ENCODE results near the gene SEPTIN7. TPM values are rescaled to one million over a fixed set of nuclear protein-coding genes. Genes with fewer than 3 reads are reported as not detected.
A peak's percentile ranks its signal among the peaks of the same experiment; 100 is the strongest.
"Not testable (repeated sequence)": the region's sequence is repeated elsewhere in the genome, so short reads cannot be mapped to it uniquely, and the experiment has no call there.

The SEPTIN7 gene
- total RNA-seq (2014; rRNA removed; shearing (Covaris generic)) = 189 and 233 TPM in 2 replicates
- polyA plus RNA-seq (2014; cell fraction: nucleus; rRNA removed) = 125 and 130 TPM in 2 replicates

DNA sequence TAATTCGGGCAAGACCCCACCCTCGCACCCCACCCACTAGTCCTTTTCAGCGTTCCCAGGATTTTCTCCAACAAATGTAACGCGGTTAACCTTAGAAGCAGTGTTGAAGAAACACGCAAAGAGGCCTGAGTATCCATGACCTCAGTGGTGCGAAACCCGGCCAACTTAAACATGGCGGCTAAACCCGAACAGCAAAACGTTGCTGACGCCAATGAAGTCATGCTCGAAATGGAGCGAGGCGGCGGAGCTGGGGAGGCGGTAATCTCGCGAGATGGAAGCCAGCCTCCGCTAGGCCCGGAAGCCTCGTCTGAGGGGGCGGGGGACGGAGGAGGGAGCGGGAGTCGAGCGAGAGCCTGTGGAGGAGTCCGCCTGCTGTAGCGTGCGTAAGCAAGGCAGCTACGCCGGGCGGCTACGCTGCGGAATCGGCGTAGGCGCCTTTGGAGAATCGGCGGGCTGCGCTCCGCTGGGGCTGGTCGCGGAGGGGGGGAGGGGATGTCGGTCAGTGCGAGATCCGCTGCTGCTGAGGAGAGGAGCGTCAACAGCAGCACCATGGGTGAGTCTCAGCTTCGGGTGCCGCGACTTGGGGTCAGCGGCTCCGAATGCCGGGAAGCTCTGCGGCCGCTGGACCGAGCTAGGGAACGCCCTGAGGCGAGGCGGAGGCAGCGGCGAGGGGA is at the start of gene SEPTIN7:
TSS of gene SEPTIN7 (plus strand) at position 340 of the 674 bp plus-strand sequence. CDS start at position 493, 153 bp downstream.
- DNase-seq (ENCODE audit: extremely low read depth, low read depth) = peak; percentile 99

DNA sequence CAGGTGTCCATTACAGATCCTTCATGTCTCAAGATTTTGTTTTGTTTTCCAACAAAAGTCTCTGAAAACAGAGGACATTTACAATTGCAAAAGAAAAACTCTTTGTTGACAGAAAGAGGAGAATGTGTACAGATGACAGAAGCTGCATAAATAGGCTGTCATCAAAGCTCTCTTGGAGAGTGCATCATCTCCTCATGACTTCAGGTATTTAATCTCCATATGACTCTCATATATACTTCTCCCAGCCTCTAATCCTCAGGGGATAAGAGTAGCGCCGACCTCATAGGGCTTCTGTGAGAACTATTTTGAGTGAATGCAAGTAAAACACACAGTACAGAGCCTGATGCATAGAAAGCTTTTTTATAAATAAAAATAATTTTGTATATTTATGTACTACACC is 48.1 kb upstream of the SEPTIN7 start:
- DNase-seq (ENCODE audit: extremely low read depth, low read depth) = no peak

DNA sequence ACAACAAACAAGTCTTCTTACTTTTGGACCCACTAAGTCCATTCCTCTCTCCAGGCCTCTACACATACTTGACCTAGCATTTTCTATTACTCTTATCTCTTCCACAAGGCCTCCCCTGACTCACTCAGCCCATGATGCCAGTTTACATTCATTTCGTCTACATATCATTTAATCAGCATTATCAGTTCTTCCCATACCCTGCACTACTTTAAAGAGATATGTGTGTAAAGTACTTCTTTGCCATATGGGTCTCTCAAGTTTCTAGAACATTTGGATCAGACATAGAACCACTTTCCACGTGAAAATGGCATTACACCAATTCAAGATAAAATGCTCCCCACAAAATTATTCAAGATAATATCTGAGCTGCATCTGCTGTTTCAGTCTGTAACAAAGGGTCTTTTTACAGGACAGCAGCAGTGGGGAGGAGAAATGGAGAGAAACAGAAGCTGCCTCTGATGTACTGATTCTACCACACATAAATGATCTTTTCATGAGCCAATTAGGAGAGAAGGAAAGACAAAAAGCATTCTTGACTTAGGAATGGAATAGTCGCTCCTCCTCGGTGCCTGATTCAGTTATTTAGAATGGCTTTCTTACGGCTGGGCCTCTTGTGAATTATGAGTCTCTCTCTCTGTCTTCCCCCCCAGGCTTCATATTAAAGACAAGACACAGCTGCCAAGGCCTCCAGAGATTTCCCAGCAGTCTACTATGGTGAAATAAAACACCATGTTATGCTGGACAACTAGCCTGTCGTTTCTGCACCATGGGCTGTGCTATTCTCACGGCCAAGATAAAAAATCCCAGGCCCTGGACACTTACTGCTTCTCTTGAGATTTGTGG is 46.9 kb upstream of the SEPTIN7 start:
- no peak for DNase-seq (ENCODE audit: extremely low read depth, low read depth)

DNA sequence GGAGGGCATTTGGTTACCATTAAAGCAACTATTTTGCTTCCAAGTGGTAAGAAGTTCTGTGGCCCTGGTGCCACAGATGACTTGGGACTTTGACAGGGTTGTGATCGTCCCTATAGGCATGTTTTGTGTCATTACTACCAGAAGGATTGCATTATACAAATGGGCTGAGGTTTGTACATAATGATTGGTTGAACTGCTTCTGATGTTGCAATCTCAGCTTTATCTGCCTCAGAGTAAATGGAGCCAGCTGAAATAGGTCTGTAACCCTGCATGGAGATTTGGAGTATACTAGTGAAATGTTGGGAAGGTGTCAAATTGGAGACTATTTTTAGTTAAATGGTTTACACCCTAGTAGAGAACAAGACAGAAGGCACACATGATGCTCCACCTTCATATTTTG is 46.1 kb upstream of the SEPTIN7 start:
- DNase-seq (ENCODE audit: extremely low read depth, low read depth) = no peak

DNA sequence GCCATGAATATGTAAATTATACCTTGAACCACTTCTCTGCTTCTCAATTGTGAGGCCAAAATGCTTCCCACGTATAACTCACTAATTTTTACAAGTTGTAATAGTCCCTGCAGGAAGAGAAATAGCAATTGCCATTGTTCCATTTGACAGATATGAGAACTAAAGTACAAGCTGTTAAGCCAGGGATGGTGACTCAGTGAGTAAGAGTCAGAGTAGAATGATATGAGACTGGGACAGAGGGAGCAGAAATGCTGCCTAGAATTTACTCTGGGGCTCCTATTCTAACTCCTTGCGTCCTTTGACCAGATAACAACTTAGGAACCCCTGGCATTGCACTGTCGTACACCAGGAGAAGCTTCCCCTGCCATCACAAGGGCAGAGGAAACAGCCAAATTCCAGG is 45.1 kb upstream of the SEPTIN7 start:
- no peak for DNase-seq (ENCODE audit: extremely low read depth, low read depth)

DNA sequence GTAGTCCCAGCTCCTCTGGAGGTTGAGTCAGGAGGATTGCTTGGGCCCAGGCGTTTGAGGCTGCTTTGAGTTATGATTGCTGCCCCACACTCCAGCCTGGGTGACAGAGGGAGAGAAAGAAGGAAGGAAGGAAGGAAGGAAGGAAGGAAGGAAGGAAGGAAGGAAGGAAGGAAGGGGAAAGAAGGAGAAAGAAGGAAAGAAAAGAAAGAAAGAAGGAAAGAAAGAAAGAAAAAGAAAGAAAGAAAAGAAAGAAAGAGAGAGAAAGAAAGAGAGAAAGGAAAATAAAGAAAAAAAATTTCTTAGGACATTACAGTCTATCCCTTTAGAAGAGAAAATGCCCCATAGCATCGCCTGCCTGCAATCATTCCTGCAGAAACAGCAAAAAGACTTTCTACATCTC is 44.4 kb upstream of the SEPTIN7 start:
- DNase-seq (ENCODE audit: extremely low read depth, low read depth) = not testable (repeated sequence)

GRCh38 chr7:35757574-35757973 is 43.3 kb upstream of the SEPTIN7 start:
- DNase-seq (ENCODE audit: extremely low read depth, low read depth) = no peak

DNA sequence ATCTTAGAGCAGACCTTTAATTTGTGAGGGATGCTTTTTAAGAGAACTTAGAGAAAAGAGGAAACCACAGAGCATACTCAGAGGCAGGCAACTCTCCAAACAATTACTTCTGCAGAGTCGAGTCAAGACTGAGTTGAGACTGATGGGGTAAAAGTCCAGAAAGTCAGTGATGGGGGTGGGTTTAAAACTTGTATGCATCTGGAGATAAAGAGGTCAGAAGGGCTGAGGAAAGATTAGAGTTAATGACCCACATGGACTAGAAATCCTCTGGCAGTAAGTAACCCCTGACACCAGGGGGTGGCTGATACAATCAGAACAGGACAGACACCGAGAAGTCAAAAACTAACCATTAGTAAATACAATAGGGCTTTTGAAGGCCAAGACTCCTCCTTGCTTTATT is 42.4 kb upstream of the SEPTIN7 start:
- no peak for DNase-seq (ENCODE audit: extremely low read depth, low read depth)

DNA sequence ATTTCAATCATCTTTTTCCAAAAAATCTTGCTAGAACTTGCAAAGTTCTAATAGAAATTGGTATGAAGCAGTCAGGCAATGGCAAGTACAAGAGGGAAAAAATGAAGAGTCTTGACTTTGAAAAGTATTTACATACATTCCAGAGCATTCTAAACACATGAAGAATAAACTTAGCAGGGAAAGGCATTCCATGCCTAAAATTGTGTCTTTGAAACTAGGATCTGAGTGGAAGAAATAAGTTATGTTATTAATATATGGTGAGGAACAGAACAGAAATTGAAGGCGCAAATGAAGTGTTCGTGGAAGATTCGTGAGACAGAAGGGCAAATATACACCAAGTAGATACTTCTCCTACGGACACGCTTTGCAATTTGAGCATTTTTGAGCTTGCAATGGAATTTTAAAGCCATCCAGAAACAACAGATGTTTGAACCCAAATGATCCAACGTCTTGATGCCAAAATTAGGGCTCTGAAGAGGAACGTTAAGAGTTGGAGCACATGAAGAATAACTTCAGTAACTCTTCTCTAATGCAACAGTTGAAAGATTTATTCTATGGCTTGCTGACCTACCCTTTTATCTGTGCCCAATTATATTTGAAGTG is 40.6 kb upstream of the SEPTIN7 start:
- DNase-seq (ENCODE audit: extremely low read depth, low read depth) = no peak

DNA sequence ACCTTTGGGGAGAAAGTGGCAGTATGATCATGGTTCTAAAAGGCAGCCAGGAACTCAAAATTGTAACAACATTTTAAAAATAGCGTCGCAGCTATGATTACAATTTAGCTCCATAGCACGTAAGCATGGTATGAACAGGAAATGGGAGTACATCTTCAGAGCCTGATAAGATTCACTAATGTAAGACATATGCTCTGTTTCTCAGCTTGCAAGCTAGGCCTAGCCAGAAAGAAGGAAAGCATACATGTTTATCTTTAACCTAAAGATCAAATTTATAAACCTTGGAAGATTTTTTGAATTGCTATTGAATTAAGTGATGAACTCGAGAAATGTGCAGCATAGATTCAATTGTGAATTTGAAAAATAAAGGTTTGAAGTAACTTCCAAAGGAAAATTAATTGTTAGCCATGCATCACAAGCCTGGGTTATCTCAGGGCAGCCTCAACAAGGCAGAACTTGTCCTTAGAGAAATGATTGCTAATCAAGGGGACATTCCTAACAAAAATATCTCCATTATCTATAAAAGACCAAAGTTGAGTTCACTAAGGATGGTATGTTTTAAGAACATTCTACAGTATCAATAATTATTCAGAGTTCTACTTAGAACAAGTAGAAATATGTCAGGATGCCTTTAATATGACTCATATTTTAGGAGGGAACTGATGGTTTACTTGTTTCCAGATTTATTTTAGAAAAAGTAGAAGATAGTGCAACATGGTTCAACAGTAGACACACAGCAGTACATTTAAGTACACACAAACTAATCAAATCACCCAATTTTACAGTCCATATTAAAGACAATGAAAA is 38.8 kb upstream of the SEPTIN7 start:
- no peak for DNase-seq (ENCODE audit: extremely low read depth, low read depth)

GRCh38 chr7:35762781-35763180 is 38.1 kb upstream of the SEPTIN7 start:
- DNase-seq (ENCODE audit: extremely low read depth, low read depth) = no peak

DNA sequence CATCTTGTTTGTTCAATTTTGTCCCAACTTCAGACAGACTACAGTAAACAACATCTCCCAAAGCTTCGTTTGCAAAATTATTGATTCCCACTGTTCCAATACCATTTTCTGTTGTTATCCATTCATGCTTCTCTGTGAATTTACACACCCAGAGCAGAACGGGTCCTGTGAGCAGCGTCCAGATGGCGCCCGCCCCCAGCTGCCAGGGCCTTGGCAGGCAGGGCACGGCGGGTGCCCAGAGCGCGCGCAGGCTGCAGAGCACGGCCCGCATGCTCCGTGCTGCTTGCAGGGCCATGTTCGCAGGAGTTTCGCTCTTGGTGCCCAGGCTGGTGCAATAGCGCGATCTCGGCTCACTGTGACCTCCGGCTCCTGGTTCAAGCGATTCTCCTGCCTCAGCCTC is 32.5 kb upstream of the SEPTIN7 start:
- DNase-seq (ENCODE audit: extremely low read depth, low read depth) = no peak

- no peak for DNase-seq (ENCODE audit: extremely low read depth, low read depth)
Measured at GRCh38 chr7:35771776-35772175, 29.1 kb upstream of the SEPTIN7 start.

DNA sequence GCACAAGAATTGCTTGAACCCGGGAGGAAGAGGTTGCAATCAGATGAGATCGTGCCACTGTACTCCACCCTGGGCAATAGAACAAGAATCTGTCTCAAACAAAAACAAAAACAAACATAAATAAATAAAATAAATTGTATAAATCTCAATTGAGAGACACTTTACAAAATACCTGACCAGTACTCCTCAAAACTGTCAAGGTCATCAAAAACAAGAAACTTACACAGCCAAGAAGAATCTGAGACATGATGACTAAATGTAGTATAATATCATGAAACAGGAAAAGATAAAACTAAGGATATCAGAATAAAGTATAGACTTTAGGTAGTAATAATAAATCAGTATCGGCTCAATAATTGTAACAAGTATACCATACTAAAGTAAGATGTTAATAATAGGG is 26.9 kb upstream of the SEPTIN7 start:
- DNase-seq (ENCODE audit: extremely low read depth, low read depth) = no peak

DNA sequence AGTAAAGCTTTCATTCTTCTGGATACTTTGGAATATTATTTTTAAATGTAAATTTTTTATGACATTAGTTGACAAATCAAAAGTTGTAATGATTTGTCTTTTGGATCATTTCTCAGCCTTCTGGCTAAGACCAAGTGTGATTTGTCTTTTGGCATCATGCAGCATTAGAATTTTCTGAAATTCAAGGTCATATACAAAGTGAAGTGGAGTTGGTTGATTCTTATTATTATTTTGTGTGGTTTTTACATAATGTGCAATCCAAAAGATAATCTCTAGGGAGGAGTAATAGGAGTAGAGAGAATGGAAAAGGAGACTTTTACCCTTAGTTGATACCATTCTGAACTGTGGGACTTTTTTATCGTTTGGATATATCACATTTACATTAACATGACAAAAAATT is 24.2 kb upstream of the SEPTIN7 start:
- no peak for DNase-seq (ENCODE audit: extremely low read depth, low read depth)

GRCh38 chr7:35777121-35777520 is 23.7 kb upstream of the SEPTIN7 start:
- no peak for DNase-seq (ENCODE audit: extremely low read depth, low read depth)

GRCh38 chr7:35780070-35780469 is 20.8 kb upstream of the SEPTIN7 start:
- no peak for DNase-seq (ENCODE audit: extremely low read depth, low read depth)

GRCh38 chr7:35781200-35781701 is 19.6 kb upstream of the SEPTIN7 start:
- no peak for DNase-seq (ENCODE audit: extremely low read depth, low read depth)

DNA sequence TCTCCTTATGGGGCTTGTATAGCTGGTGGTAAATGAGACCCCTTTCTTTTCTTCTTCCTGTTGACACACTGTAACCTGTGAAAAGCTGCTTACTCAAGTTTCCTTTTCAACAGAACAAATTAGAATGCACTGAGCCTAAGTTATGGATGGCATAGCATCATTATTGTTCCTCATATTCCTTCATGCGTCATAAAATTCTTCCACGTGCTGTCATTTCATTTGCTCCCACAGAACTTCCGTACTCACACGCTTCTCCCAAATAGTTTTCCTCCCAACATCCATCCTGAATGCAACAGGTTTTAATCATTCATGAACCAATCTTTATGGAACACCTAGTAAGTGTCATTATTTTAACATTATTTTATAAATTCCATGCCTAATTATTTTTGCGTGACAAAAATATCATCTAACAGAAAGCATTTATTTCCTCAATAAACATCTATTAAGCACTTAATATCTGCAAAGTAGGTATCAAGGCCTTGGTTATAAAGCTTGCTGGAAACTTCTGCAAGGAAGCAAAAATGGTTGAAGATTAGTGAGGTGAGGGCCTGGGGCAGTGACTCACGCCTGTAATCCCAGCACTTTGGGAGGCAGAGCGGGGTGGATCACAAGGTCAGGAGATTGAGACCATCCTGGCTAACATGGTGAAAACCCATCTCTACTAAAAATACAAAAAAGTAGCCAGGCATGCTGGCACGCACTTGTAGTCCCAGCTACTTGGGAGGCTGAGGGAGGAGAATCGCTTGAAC is 18.9 kb upstream of the SEPTIN7 start:
- DNase-seq (ENCODE audit: extremely low read depth, low read depth) = no peak

DNA sequence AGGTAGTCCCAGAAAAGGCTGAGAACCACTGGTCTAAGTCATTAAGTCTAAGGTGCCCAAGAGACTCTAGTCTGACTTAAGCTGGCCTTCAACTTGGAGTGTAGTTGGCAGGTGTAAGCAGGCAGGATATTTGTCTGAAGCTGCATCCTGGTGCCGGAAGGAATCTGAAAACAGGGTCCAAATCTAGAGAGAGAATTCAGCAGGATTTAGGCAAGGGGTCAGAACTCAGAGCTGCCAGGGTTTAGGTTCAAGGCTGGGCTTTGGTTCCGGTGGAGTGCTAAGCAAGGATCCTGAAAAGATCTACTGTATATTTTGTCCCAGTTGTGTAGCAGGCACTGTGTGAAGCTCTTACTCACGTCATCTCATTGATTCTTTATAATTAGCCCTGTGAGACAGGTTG is 16.5 kb upstream of the SEPTIN7 start:
- DNase-seq (ENCODE audit: extremely low read depth, low read depth) = no peak

All from NCI-H460 (cell line).